HEK293T (cell line): ENCODE measurements around the gene ZNF697.

Experiments used
- ARNT ChIP-seq: fragments of 450-650 bp; IDR thresholded peaks from 2 replicates; pipeline ENCODE4 v1.6.1; 2017; ENCODE audit warnings: mild to moderate bottlenecking
- BHLHE40 ChIP-seq: fragments of 450-650 bp; IDR thresholded peaks from 2 replicates; pipeline ENCODE4 v1.6.1; 2016; ENCODE audit warnings: mild to moderate bottlenecking, moderate library complexity, borderline replicate concordance
- ELF4 ChIP-seq: fragments of 450-650 bp; IDR thresholded peaks from 2 replicates; pipeline ENCODE4 v1.6.1; 2017; ENCODE audit warnings: antibody characterized with exemption
- FOXK2 ChIP-seq: fragments of 450-650 bp; IDR thresholded peaks from 2 replicates; pipeline ENCODE4 v1.6.1; 2016; ENCODE audit warnings: mild to moderate bottlenecking
- FOXM1 ChIP-seq: fragments of 450-650 bp; IDR thresholded peaks from 2 replicates; pipeline ENCODE4 v1.6.1; 2017; ENCODE audit warnings: mild to moderate bottlenecking, borderline replicate concordance
- SP1 ChIP-seq: fragments of 450-650 bp; IDR thresholded peaks from 2 replicates; pipeline ENCODE4 v1.6.1; 2017
- SUZ12 ChIP-seq: fragments of 450-650 bp; IDR thresholded peaks from 2 replicates; pipeline ENCODE4 v1.6.1; 2016; ENCODE audit warnings: mild to moderate bottlenecking
- TARDBP ChIP-seq: fragments of 450-650 bp; IDR thresholded peaks from 2 replicates; pipeline ENCODE4 v1.6.1; 2016
- ZNF384 ChIP-seq: fragments of 450-650 bp; IDR thresholded peaks from 2 replicates; pipeline ENCODE4 v1.6.1; 2016
- TF ChIP-seq, protein P1 (sequence below): fragments of 450-650 bp; IDR thresholded peaks from 2 replicates; pipeline ENCODE4 v1.6.1; 2016

DNA sequence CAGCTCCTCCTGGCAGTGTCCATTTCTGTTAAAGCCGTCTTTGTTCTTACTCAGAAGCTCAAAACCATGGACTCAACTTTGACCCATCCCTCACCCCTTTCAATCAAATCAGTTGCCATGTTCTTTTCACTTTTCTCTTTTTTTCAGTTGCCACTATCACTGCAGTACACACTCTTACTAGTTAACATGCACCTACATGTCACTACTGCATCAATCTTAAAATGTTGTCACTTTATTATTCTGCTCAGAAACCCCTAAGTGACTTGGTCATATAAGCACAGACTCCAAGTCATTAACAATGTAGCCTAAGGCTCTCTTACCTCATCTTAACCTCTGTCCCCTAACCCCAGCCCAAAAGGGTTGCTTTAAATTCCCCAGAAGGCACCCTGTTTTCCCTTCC is 9.0 kb downstream of the ZNF697 start:
- TF ChIP-seq ZNF384 (no peak), ELF4 (no peak), BHLHE40 (no peak), TARDBP (no peak), FOXM1 (no peak), ARNT (no peak), SP1 (no peak), FOXK2 (no peak), SUZ12 (no peak)
- TF ChIP-seq, protein P1, sequence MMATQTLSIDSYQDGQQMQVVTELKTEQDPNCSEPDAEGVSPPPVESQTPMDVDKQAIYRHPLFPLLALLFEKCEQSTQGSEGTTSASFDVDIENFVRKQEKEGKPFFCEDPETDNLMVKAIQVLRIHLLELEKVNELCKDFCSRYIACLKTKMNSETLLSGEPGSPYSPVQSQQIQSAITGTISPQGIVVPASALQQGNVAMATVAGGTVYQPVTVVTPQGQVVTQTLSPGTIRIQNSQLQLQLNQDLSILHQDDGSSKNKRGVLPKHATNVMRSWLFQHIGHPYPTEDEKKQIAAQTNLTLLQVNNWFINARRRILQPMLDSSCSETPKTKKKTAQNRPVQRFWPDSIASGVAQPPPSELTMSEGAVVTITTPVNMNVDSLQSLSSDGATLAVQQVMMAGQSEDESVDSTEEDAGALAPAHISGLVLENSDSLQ: 0 out of 2 replicates have a peak, but pooled peaks have one; percentile 32
